Activated CD8-positive, alpha-beta T cell treated with anti-CD3 and anti-CD28 coated beads for 36 hours (primary cell): ENCODE measurements around the gene ZBTB4. TPM values are rescaled to one million over a fixed set of nuclear protein-coding genes. Genes with fewer than 3 reads are reported as not detected.
"Not testable (repeated sequence)": the region's sequence is repeated elsewhere in the genome, so short reads cannot be mapped to it uniquely, and the experiment has no call there.

Source experiments
- ATAC-seq: fragments of 200-7000 bp; cut with Tn5 transposase; one replicate; pipeline ENCODE4 v1.10.0; 2021; ENCODE audit warnings: mild to moderate bottlenecking, moderate library complexity
- CTCF ChIA-PET: fragments of 350-600 bp; sonication (Branson Sonifier 250); formaldehyde crosslinking; loops from one replicate; lab custom pipeline; 2021; ENCODE audit warnings: antibody characterized with exemption; lab: Charles Lee
- POLR2A ChIA-PET: fragments of 350-600 bp; sonication (Branson Sonifier 250); formaldehyde crosslinking; loops from one replicate; lab custom pipeline; 2021; ENCODE audit warnings: antibody characterized with exemption; lab: Charles Lee
- DNase-seq: peaks from one replicate; pipeline ENCODE4 v3.0.0-alpha.2; 2020
- H3K27ac Mint-ChIP-seq: one replicate; pipeline ENCODE4 v1.8.0; 2021; ENCODE audit warnings: mild to moderate bottlenecking, mixed read lengths
- H3K27me3 Mint-ChIP-seq: one replicate; pipeline ENCODE4 v1.8.0; 2021; ENCODE audit warnings: mixed read lengths
- H3K36me3 Mint-ChIP-seq: one replicate; pipeline ENCODE4 v1.8.0; 2021; ENCODE audit warnings: low read depth, mixed read lengths
- H3K4me1 Mint-ChIP-seq: one replicate; pipeline ENCODE4 v1.8.0; 2021; ENCODE audit warnings: low read depth, mixed read lengths
- H3K4me3 Mint-ChIP-seq: one replicate; pipeline ENCODE4 v1.8.0; 2021; ENCODE audit warnings: mild to moderate bottlenecking, moderate library complexity, mixed read lengths
- H3K9me3 Mint-ChIP-seq: one replicate; pipeline ENCODE4 v1.8.0; 2021; ENCODE audit warnings: mixed read lengths
- CTCF ChIP-seq: fragments of 200-600 bp; IDR thresholded peaks from one replicate; pipeline ENCODE4 v1.8.0; 2022; ENCODE audit warnings: antibody characterized with exemption, mild to moderate bottlenecking
- intact Hi-C: fragments of 100-400 bp; cut with micrococcal nuclease; formaldehyde crosslinking; loops from one replicate; pipeline ENCODE4 v1.10.0; 2022
- total RNA-seq, 2 experiments: library from RNA; stranded (reverse); gene quantifications; one replicate each; pipeline ENCODE4 v1.2.3, GENCODE V29; 2021

ZBTB4 gene
- total RNA-seq, 2 experiments from 2014 or later, result 24.3 to 24.6 TPM

- Mint-ChIP-seq H3K4me3 (peak overlapping the region; percentile 96), H3K9me3 (no peaks in the 10 kb centered on the region), H3K27me3 (no peaks in the 10 kb centered on the region), H3K27ac (peak overlapping the region; percentile 93), H3K36me3 (peaks cover 20% of the 10 kb centered on the region), H3K4me1 (peaks cover 52% of the 10 kb centered on the region)
- POLR2A ChIA-PET, result interaction anchor here (0.6 to 8.1 kb wide), 12 partner anchors 10 to 210 kb away, joined by 3 to 122 read pairs (median 4); partner anchors contain the start of genes FGF11 and TMEM102
- ATAC-seq (no peak), DNase-seq (peak; percentile 39)
- CTCF ChIA-PET, result interaction anchor here (0.8 to 6.6 kb wide), 6 partner anchors 9 to 120 kb away, joined by 3 to 49 read pairs (median 7); partner anchors contain the start of gene TMEM102
- TF ChIP-seq CTCF, result no peak
- intact Hi-C loops, result no loop called here
Measured at GRCh38 chr17:7475764-7476422, 3.5 kb downstream of the ZBTB4 start.

- CTCF ChIA-PET, result interaction anchor here (1.6 to 2.3 kb wide), 2 partner anchors 8 to 38 kb away, joined by 5 to 8 read pairs; no protein-coding TSS in a partner anchor
- Mint-ChIP-seq H3K36me3 (peaks cover 20% of the 10 kb centered on the region), H3K4me1 (peaks cover 48% of the 10 kb centered on the region)
- H3K27me3 Mint-ChIP-seq, H3K4me3 Mint-ChIP-seq, DNase-seq, ATAC-seq, H3K9me3 Mint-ChIP-seq, H3K27ac Mint-ChIP-seq, intact Hi-C loops: not testable (repeated sequence)
- POLR2A ChIA-PET, result interaction anchor here (1.1 to 8.1 kb wide), 5 partner anchors 11 to 75 kb away, joined by 3 to 122 read pairs (median 17); partner anchors contain the start of gene FGF11
Measured at GRCh38 chr17:7474767-7475166, 4.7 kb downstream of the ZBTB4 start.

- CTCF ChIA-PET, result no interaction called here
- H3K4me1 Mint-ChIP-seq, result peaks cover 45% of the 10 kb centered on the region
- no peak overlapping the region for H3K4me3 Mint-ChIP-seq
- H3K27me3 Mint-ChIP-seq, result no peaks in the 10 kb centered on the region
- DNase-seq (no peak), ATAC-seq (no peak)
- TF ChIP-seq CTCF, result no peak
- H3K27ac Mint-ChIP-seq, result peak overlapping the region; percentile 80
- POLR2A ChIA-PET, result interaction anchor here (1.1 to 2.2 kb wide), 6 partner anchors 8 to 31 kb away, joined by 3 to 12 read pairs (median 4); partner anchors contain the start of genes POLR2A and ZBTB4
- intact Hi-C loops, result no loop called here
- no peaks in the 10 kb centered on the region for H3K9me3 Mint-ChIP-seq
- peaks cover 15% of the 10 kb centered on the region for H3K36me3 Mint-ChIP-seq
Measured at GRCh38 chr17:7471729-7472128, 7.7 kb downstream of the ZBTB4 start.

- ChIA-PET POLR2A (interaction anchor here (1.1 to 2.2 kb wide), 8 partner anchors 9 to 44 kb away, joined by 3 to 12 read pairs (median 4); partner anchors contain the start of genes POLR2A and ZBTB4), CTCF (interaction anchor here (0.8 to 1.3 kb wide), 3 partner anchors 34 to 119 kb away, joined by 3 read pairs; partner anchors contain the start of gene SOX15)
- peaks cover 37% of the 10 kb centered on the region for H3K4me1 Mint-ChIP-seq
- intact Hi-C loops, ATAC-seq, H3K4me3 Mint-ChIP-seq, H3K27me3 Mint-ChIP-seq, H3K9me3 Mint-ChIP-seq, DNase-seq, H3K27ac Mint-ChIP-seq: not testable (repeated sequence)
- peaks cover 10% of the 10 kb centered on the region for H3K36me3 Mint-ChIP-seq
Measured at GRCh38 chr17:7470457-7470973, 8.9 kb downstream of the ZBTB4 start.

- H3K4me3 Mint-ChIP-seq, DNase-seq, ATAC-seq, intact Hi-C loops, H3K27me3 Mint-ChIP-seq, H3K9me3 Mint-ChIP-seq, H3K27ac Mint-ChIP-seq: not testable (repeated sequence)
- ChIA-PET POLR2A (interaction anchor here (2.2 kb wide), 1 partner anchor 9 kb away, joined by 12 read pairs; the partner anchor contains the start of gene ZBTB4), CTCF (interaction anchor here (0.8 to 1.3 kb wide), 2 partner anchors 33 to 45 kb away, joined by 3 read pairs; no protein-coding TSS in a partner anchor)
- Mint-ChIP-seq H3K36me3 (peaks cover 11% of the 10 kb centered on the region), H3K4me1 (peaks cover 35% of the 10 kb centered on the region)
Measured at GRCh38 chr17:7469843-7470242, 9.6 kb downstream of the ZBTB4 start.

- Mint-ChIP-seq H3K4me3 (no peak overlapping the region), H3K36me3 (peaks cover 11% of the 10 kb centered on the region), H3K4me1 (peaks cover 35% of the 10 kb centered on the region), H3K9me3 (no peaks in the 10 kb centered on the region), H3K27ac (peak overlapping the region; percentile 30), H3K27me3 (no peaks in the 10 kb centered on the region)
- no peak for TF ChIP-seq CTCF
- ATAC-seq, result no peak
- no peak for DNase-seq
- ChIA-PET CTCF (no interaction called here), POLR2A (interaction anchor here (1.2 to 16.3 kb wide), 3 partner anchors 8 to 32 kb away, joined by 4 to 122 read pairs (median 5); partner anchors contain the start of gene ZBTB4)
- intact Hi-C loops, result no loop called here
Measured at GRCh38 chr17:7468804-7469389, 10.5 kb downstream of the ZBTB4 start.
